ENCODE results near the gene TCF21.
"Not testable (repeated sequence)": the region's sequence is repeated elsewhere in the genome, so short reads cannot be mapped to it uniquely, and the experiment has no call there.

Gene TCF21

GRCh38 chr6:133923938-133924593, 35.2 kb downstream of the TCF21 start:
- DNase-seq, result peak; percentile 74

GRCh38 chr6:133931221-133931620, 42.3 kb downstream of the TCF21 start:
- not testable (repeated sequence) for DNase-seq

- DNase-seq, result not testable (repeated sequence)
Observed at GRCh38 chr6:133936352-133936751, 47.4 kb downstream of the TCF21 start.

GRCh38 chr6:133937909-133938308, 49.0 kb downstream of the TCF21 start:
- no peak for DNase-seq

GRCh38 chr6:133938533-133938932, 49.6 kb downstream of the TCF21 start:
- no peak for DNase-seq

- DNase-seq, result no peak
Observed at GRCh38 chr6:133939778-133940667, 51.1 kb downstream of the TCF21 start.

Measured in fibroblast of skin of back (primary cell).